GM12874 (cell line): ENCODE measurements around the gene PADI3.

Experiments
- TF ChIP-seq, protein P1 (sequence below): IDR thresholded peaks from 2 replicates; pipeline ENCODE4 v1.5.1; 2011; ENCODE audit warnings: low read depth, mild to moderate bottlenecking, control low read depth, low read length, moderate library complexity; ENCODE audit not compliant: insufficient read depth

Gene PADI3

DNA sequence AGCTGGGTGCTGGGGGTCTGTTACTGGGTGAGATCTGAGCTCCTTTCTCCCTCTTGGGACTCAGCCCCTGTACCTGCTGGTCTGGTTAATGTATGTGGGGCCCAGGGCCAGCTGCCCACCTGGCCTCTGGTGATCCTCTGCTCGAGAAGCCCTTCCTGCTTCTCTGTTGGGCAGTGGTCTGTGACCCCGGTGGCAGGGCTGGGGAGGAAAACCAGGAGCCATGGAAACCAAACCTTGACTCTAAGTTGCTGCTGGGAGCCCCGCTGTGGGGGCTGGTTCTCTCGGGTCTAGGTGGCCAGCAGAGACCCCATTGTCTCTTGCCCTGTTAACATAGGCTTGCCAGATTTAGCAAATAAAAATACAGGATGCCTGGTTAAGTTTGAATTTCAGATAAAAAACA is 42.7 kb upstream of the PADI3 start:
- TF ChIP-seq, protein P1, sequence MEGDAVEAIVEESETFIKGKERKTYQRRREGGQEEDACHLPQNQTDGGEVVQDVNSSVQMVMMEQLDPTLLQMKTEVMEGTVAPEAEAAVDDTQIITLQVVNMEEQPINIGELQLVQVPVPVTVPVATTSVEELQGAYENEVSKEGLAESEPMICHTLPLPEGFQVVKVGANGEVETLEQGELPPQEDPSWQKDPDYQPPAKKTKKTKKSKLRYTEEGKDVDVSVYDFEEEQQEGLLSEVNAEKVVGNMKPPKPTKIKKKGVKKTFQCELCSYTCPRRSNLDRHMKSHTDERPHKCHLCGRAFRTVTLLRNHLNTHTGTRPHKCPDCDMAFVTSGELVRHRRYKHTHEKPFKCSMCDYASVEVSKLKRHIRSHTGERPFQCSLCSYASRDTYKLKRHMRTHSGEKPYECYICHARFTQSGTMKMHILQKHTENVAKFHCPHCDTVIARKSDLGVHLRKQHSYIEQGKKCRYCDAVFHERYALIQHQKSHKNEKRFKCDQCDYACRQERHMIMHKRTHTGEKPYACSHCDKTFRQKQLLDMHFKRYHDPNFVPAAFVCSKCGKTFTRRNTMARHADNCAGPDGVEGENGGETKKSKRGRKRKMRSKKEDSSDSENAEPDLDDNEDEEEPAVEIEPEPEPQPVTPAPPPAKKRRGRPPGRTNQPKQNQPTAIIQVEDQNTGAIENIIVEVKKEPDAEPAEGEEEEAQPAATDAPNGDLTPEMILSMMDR, result no peak

DNA sequence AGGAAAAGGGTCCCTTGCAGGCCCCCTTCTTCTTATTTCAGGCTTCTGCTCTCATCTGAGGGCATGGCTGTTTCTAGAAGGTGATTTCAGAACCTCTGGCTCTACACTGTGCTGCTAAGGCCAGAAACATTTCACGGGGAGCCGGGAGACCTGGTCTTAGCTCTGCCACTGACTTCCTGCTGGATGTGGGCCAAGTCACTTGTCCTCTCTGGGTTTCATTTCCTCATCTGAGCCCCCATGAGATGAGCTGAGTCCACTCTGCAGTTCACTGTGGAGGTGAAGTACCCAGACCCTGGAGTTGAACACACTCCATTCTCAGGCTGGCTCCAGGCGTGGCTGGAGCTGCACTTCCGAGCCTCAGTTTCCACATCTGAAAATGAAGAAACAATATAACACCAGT is 41.9 kb upstream of the PADI3 start:
- TF ChIP-seq, protein P1, result no peak

DNA sequence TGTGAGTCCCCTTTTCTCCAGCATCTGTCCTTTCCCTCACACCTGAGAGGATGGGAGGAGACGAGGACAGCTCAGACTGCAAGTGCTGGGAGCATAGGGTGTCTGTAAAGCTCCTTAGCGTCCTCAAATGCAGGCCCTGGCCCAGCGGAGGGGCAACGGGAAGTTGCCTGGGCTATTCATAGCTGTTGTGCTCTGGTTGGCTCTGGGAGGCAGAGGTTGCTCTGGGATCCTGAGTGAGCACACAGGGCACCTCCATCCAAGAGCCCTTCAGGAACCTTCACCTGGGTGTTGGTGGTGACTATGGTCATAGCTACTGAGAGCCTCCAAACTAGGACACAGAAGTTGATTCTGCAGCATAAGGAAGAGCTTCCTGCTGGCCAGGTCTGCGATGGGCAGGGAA is 41.4 kb upstream of the PADI3 start:
- TF ChIP-seq, protein P1, result no peak

DNA sequence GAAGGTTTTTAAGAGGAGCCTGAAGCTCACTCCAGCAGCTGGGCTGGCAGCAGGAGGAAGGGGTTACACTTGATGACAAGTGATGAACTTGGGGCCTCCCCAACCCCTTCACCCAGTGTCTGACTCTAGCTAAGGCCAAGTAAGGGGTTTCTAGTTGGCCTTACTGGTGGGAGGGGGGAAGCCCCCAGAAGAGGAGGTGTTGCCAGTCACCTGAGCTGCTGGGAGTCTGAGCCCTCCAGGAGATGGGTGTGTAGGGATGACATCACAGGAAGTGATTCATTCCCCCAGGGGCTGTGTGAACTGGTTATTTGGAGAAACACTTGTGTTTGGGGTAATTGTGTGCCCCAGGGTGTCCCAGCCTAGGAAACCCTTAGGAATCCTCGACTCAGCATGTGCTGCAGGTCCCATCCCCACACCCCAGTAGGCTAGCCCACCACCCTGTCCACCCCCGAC is 40.9 kb upstream of the PADI3 start:
- TF ChIP-seq, protein P1, result no peak

DNA sequence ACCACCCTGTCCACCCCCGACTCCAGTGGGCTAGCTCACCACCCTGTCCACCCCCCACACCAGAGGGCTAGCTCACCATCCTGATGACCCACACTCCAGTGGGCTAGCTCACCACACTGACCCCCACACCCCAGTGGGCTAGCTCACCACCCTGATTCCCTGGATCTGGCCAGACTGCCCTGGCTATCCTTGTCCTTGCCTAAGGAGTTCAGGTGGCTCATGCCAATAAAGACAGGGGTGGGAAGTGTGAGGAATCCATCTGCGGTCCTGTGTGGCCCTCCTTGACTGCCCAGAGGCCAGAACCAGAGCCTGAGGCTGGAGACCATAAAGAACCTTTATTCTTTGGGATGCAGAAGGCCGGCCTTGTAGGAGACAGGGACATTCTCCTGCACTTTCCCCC is 40.4 kb upstream of the PADI3 start:
- TF ChIP-seq, protein P1, result no peak

DNA sequence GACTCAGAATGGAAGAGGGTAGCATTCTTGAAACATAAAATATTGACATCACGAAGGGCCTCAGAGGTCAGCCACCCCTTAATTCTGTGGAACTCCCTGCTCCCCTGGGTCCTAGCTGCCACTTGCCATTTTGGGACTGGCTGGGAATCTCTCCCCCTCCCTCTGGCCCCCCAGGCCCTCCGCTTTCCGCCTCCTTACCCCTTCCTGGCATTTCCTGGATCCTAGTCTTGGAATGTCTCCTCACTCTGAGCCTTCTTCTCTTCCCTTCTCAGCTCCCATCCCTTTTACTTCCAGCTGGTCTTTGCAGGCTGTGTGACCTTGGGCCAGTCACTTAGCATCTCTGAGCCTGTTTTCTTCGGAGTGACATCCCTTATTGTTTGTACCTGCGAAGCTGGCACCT is 39.5 kb upstream of the PADI3 start:
- TF ChIP-seq, protein P1, result no peak

DNA sequence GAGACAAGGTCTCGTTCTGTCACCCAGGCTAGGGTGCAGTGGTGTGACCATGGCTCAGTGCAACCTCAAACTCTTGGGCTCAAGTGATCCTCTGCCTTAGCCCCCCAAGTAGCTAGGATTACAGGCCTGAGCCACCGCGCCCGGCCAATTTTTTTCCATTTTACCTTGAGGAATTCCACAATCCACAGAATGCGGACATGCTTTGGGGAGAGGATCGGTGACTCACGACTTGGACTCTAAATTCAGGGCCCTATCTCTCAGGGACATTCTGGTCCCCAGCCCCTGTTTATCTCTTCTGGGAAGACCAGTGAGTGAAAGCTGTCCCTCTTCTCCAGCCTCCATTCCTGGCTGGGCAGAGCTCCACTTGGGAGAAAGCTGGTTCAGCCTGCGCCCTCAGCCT is 38.7 kb upstream of the PADI3 start:
- TF ChIP-seq, protein P1, result no peak

DNA sequence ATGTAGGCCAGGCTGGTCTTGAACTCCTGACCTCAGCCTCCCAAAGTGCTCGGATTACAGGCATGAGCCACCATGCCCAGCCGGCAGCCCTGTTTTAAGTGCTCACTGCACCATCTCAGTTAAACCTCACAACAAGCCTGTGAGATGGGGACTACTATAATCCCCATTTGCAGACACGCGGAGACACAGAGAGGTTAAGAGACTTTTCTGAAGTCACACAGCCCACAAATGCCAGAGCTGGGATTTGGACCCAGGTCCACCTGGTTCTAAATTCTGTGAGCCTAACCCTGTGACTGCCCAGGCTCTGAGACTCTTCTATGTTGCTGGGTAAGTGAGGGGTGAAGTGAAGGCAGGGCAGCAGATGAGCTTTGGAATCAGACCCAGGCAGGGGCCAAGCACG is 37.5 kb upstream of the PADI3 start:
- TF ChIP-seq, protein P1, result no peak
